Skin of body (tissue), 2 donors: ENCODE data around the gene GFPT2. TPM values are rescaled to one million over a fixed set of nuclear protein-coding genes. Genes with fewer than 3 reads are reported as not detected.

ENCODE experiments used
- DNase-seq: peaks from one replicate; lab custom pipeline; 2025; lab: John Stamatoyannopoulos, UW
- total RNA-seq: library from RNA; depleted of rRNA; stranded (reverse); fragments of >200 nt; gene quantifications from one replicate; pipeline ENCODE4 v1.2.3, GENCODE V29; 2014

GFPT2 gene
- total RNA-seq, 1 donor from 2014 or later = 7.5 TPM

DNA sequence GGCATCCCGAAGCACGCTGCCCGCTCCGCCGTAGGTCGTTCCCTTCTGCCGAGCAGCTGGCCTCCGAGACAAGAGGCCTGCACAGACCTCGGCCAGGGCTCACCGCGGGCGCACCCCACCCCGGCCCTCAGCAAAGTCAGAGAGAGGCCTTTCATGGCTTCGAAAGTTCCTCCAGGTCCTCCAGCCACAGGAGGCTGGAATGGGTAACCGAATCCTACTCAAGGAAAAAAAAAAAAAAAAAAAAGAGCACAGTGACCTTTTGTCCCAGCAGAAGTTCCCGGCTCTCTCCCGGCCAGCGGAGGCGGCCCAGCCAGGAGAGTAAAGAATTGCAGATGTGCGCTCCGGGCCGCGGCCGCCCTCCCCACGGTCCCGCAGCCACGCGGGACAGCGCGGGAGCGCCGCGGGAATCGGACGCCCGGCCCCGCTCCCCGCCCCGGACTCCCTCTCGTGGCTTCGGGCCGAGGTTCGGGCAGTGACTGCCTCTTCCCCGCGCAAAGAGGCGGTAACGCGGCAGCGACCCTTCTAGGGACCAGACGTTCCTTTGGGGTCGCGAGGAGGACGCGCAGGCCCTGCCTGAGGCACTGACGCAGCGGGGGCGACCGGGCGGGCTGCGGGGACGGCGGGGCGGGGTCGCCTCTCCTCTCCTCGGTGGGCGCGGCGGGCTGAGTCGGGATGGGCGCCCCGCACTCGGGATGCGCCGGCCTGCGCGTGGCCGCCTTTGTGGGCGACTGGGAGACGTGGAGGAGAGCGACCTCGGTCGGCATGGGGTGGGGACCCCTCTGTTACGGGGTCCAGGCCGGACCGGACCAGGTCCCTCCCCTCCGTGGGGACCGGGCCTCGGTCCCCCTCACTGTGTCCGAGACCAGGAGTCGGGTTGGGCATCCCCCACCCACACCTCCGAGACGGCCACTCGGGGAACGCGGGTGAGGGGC is 754 bp downstream of the GFPT2 start:
- no peak for DNase-seq

DNA sequence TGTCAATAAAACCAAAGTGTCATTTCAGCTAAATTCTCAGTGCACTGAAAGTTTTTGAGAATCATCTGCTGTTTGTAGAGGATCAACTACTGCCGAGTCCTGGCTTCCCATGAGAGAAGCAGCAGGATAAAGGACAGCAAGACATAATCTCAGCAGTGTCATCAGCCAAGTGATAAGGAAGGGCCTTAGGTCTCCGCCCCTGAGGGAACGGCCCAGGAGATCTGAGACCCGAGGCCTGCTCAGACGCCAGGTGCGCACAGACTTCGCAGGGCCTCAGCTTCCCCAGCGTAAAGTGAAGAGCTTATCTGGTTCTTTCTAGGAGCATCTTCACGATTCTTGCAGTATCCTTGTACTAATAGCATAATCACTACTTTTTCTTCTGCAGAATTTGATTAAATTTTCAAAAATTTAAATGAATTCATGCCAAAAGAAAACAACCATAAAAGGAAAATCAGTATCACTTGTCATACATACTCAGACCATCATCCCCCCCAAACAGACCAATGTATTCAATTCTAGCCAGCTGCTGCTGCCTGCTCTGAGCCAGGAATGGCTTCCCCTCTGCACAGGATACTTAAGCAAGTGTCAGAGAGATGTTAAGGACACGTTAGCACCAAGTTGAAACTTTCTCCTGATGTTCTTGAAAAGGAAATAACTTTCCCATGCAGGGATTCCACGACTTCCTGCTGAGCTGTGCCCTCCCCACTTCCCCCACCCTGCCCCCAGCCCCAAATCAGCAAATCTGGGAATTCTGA is 2.2 kb downstream of the GFPT2 start:
- no peak for DNase-seq

DNA sequence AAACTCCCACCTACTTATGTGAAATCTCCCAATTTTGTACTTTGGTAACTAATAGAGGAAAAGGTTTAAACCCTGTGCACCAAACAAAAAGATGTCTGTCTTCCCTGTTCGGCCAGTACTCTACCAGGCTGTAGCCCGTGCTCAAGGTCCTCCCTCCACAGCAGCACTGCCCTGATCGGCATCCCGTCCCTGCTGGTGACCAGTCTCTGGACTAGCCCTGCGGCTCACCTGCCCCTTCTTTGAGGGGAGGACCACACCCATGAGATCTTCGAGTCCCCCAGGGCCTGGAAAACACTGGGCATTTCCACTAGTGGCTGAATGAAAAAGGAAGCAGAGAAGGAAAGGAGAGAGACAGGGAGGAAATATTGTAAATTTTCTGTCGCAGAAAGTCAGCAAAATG is 2.8 kb downstream of the GFPT2 start:
- DNase-seq = no peak

GRCh38 chr5:180349391-180349790 is 3.7 kb downstream of the GFPT2 start:
- DNase-seq = no peak

DNA sequence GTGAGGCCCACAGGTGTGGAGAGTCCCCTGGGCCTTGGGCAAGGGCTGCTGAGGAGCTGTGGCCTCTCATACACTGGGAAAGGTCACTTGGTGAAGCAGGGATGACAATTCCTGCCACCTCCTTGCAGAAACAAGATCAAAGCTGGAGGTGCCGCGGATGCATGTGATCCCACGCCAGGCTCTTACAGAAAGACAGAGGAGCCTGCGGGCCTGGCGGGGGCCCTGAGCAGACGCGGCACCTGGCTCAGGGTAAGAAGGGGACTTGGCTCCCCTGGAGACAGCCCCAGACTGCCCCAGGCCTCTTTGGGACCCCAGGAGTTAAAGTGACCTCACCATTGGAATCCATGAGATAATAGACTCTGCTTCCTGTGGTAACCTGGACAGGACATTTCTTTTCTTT is 4.8 kb downstream of the GFPT2 start:
- no peak for DNase-seq

DNA sequence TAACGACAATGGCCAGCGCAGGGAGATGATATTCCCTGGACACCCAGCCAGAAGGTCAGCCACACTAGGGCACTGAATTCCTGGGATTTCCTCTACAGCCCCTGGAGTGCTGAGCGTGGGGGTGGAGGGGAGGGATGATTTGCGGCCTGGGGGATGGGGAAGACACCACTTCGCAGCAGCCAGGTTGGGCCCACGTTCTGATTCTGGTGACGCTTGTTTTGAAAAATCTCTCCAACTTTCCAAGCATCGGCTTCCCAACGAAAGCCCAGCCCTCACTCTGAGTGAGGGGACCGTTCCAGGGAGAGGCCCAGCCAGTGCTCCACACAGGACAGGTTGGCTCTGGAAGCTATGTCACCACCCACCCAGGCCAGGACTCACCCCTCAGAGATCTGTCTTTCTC is 5.4 kb downstream of the GFPT2 start:
- no peak for DNase-seq

- DNase-seq = no peak
These were observed 6.8 kb downstream of the GFPT2 start for GRCh38 chr5:180346358-180346757.

GRCh38 chr5:180345781-180346180 is 7.4 kb downstream of the GFPT2 start:
- DNase-seq = no peak

- DNase-seq = no peak
These were observed 8.0 kb downstream of the GFPT2 start for GRCh38 chr5:180345186-180345585.

DNA sequence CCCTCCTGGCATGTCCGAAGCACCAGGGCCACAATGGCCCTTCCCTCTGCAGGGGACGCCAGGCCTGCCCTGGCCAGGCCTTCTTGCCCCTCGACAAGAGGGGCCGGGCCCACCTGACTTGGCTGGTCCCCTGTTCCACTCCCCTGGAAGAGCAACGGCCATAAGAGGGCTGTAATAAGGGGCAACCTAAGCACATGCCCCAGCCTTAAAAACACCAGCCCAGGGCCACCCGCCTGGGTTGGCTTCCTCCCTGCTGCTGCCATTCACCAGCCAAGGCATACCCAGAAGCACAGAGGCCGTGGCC is 8.5 kb downstream of the GFPT2 start:
- DNase-seq = no peak

DNA sequence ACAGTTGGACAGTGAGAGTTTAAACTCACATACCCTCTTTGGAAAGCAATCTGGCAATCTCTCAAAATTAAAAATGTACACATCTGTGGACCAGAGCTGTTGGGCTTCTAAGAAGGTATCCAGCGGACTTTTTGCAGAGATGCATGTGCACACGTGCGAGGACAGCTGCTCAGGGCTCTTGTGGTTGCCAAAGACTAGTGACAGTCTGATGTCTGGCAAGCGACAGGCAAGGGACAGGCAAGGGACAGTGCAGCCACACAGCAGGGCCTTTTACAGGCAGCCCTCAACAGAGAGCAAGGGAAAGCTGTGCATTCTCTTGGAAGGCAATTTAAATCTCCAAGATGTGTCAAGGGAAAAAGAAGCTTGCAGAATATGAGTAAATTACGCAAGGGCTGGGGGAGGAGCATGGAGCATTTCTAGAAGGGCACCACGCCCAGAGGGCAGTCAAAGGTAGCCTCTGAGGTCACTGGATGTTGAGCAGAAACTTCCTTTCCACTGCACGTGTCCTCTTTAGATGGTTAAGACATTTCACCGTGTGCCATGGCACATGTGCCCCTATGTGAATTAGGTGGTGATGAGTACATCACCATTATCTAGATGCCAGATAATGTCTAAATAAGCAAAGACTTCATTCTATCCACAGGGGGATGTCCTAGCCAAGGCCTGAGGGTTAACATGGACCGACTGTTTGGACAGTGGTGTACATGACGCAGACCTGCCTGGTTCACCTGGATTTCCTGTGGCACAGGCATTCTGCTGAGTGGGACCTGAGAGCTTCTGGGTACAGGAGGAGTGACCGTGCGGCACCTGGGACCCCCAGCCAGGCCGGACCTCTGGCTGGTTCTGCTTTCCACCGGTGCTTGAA is 9.1 kb downstream of the GFPT2 start:
- DNase-seq = peak; percentile 67

DNA sequence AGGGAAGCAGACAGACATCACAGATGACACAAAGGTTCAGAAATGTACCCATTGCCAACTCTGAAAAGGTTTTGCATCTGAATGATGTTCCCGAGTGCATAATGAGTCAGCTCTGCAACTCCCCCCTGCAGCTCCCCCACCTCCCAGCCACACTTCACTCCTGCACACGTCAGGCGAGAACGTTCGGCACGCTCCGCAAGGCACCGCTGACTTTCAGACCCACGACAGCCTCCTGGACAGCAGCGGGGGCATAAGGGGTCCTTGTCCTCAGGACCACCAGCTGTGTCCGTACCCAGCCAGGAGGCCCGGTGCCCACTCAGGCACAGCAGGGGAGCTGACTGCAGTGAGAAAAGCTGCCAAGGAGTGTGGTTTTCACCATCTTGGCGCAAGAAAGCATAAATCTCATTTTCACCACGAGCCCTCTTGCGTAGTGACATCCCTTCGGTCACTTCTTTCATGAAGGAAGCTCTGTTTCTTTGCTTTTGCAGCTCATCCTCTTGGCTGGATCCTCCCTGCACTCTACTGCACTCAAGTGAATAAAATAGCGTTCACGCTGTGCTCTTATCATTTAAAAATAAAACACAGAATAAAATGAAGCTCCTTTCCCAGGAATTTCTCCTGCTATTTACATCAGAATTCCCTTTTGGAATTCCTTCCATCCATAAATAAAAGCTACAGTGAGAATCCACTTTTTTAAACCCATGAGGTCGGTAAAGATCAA is 9.9 kb downstream of the GFPT2 start:
- peak; percentile 67 for DNase-seq

- no peak for DNase-seq
These were observed 11.5 kb downstream of the GFPT2 start for GRCh38 chr5:180341595-180341994.

GRCh38 chr5:180340856-180341255 is 12.3 kb downstream of the GFPT2 start:
- DNase-seq = no peak

- DNase-seq = no peak
These were observed 13.5 kb downstream of the GFPT2 start for GRCh38 chr5:180339583-180340183.

GRCh38 chr5:180338001-180338707 is 15.0 kb downstream of the GFPT2 start:
- no peak for DNase-seq

DNA sequence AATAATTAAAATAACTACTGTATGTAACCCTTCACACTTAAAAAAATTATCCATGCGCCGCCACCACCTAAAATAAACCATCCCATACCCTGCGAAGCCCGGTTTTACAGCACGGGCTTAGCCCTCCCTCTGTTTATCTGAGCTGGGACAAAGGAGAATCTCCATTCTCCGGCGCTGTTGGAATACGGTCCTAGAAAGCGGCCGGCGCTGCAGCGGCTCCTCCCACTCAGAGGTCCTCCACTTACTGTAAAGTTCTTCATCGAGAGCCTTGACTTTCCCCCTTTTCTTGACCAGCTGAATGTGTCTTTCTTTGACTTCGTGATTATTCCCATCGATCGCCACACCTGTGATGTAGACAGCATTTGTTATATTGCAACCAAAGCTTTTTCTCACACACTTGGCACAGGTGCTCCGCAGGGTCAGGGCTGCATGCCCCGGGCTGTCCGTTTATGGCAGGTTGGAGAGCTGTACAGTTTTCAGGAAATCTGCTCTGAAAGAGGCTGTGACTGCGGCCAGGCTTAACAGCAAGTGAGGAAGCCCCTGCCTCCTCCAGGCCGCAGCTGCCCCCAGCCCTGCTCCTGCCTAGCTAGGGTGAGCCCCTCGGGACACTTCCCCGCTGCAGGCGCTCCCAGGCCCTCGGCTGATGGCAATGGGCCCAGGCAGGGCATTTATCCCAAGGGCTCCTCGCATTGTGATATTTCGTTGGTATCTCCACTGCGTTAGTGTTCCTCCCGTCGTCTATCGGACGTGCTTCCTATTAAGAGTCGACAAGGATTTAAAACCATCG is 16.7 kb downstream of the GFPT2 start:
- DNase-seq = no peak

- DNase-seq = no peak
These were observed 17.4 kb downstream of the GFPT2 start for GRCh38 chr5:180335614-180336233.
